Hepatocyte (in vitro differentiated cells): ENCODE results near the gene RGS19.

Source experiments
- EZH2phosphoT487 ChIP-seq: fragments of 200-600 bp; sonication (generic); IDR thresholded peaks from one replicate; pipeline ENCODE4 v1.6.1; 2018; ENCODE audit warnings: antibody characterized with exemption, mild to moderate bottlenecking, low read depth, moderate library complexity; ENCODE audit not compliant: unreplicated experiment, severe bottlenecking
- TF ChIP-seq, protein P1 (sequence below): fragments of 200-600 bp; sonication (generic); IDR thresholded peaks from 2 replicates; pipeline ENCODE4 v1.5.1; 2016; ENCODE audit warnings: antibody characterized with exemption, mild to moderate bottlenecking; ENCODE audit not compliant: poor library complexity

DNA sequence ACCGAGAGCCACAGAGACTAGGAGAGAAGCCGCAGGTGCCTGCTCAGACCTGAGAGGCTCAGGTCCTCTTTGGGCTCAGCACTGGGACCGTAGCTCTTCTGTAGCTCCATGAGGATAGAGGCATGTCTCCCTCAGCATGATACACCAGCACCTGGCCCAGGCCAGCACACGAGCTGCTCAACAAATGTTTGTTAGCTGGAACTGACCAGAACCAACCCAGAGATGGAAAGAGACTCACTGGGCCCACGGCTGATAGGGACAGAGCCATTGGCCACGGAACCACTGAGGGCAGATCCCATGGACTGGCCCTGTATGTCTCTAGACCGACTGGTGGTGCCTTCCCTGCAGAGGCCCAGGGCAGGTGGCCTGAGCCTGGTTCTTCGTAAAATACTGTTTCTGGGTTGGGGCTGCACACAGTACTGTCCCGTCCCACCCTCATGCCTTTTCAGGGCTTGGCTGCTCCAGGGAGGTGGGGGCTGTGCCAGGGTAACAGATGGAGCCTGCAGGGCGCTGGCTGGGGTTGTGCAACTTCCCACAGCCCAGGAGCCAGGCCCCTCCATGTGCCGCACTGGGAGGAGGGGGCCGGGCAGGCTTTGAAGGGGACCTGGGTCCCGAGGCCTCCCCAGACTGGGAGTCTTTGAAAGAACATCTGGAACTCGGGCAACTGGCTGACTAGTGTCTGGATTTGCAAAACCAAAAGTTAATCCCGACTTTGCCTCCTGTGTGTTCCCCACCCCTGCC lies 38.1 kb downstream of the RGS19 start:
- TF ChIP-seq, protein P1, sequence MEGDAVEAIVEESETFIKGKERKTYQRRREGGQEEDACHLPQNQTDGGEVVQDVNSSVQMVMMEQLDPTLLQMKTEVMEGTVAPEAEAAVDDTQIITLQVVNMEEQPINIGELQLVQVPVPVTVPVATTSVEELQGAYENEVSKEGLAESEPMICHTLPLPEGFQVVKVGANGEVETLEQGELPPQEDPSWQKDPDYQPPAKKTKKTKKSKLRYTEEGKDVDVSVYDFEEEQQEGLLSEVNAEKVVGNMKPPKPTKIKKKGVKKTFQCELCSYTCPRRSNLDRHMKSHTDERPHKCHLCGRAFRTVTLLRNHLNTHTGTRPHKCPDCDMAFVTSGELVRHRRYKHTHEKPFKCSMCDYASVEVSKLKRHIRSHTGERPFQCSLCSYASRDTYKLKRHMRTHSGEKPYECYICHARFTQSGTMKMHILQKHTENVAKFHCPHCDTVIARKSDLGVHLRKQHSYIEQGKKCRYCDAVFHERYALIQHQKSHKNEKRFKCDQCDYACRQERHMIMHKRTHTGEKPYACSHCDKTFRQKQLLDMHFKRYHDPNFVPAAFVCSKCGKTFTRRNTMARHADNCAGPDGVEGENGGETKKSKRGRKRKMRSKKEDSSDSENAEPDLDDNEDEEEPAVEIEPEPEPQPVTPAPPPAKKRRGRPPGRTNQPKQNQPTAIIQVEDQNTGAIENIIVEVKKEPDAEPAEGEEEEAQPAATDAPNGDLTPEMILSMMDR, result no peak
- TF ChIP-seq EZH2phosphoT487, result no peak
